Measurements from ENCODE around the gene KHDC3L.

Gene KHDC3L, protein sequence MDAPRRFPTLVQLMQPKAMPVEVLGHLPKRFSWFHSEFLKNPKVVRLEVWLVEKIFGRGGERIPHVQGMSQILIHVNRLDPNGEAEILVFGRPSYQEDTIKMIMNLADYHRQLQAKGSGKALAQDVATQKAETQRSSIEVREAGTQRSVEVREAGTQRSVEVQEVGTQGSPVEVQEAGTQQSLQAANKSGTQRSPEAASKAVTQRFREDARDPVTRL

DNA sequence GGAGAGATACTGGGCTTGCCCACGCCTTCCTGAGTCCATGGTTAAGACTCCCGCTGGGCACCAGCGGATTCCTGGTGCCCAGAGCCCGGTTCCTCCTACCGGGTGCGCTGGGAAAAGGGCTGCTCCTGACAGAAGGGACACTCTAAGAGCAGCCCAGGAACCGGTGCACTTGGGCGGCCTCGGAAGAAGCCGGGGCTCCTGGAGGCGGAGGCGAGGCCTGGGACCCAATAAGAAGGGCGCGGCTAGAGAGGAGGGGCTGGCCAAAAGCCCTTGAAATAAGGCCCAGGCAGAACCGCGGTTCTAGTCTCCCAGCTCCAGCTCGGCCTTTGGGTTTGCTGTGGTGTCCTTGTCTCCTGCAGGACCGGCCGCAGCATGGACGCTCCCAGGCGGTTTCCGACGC is at the start of gene KHDC3L:
TSS of gene KHDC3L (plus strand) at position 301 of the 400 bp plus-strand sequence. CDS start at position 373, 72 bp downstream.
- DNase-seq (ENCODE audit: low read depth): no peak

DNA sequence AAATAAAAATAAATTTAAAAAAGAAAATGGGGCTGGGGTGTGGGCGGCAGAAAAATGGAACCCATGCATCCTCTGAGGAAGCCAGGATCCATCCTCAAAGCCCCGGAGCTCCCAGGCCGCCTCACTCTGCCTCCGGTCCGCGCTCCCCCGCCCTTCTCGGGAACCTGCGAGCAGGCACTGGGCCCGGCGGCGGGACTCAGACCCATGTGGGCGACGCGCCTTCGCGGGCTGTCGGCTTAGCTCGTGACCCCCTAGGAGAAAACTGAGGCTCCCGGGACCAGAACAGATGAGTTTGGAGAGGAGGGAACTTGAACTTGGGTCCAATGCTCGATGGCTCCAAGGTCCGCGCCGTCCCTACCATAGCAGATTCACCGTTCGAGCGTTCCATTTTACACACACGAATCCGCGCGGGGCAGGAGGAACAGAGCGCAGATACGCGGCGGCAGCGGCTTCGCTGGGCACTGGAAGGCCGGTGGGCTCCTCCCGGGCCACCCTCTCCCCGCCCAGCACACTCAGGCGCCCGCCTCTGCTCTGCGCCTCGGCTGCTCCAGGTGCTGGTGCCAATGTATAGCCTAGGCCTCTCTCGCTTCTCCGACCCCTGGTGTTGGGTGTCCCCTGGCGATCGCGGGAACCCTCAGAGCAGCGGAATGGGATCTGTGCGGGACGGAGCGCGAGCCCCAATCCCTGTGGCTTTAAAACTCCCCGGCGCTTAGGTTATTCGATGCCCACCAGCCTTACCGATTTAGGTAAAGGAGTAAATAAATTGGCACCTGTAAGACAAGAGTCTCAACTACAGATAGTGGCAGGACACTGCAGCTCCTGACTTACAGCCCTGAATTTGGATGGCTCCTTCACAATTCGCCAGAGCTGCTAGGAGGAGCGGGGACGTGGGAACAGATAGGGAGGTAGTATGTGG is 47.6 kb upstream of the KHDC3L start:
- DNase-seq (ENCODE audit: low read depth): no peak

DNA sequence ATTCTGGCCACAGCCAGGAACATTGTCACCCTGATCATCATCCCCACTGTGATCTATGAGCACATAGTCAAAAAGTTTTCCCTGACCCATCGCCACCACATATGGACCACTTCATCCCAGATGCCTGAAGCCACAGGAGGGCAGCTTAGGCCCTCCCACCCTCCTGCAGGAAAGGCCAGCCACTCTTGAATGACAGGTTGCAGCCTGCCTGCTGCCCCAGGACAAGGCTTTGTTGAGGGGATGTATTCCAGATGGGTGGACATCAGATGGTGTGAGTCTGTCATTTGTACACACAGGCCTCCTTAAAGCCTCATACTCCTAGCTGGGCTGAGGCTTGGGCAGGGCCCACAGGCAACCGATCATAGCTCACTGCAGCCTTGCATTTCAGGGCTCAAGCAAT is 39.1 kb upstream of the KHDC3L start:
- DNase-seq (ENCODE audit: low read depth): no peak

DNA sequence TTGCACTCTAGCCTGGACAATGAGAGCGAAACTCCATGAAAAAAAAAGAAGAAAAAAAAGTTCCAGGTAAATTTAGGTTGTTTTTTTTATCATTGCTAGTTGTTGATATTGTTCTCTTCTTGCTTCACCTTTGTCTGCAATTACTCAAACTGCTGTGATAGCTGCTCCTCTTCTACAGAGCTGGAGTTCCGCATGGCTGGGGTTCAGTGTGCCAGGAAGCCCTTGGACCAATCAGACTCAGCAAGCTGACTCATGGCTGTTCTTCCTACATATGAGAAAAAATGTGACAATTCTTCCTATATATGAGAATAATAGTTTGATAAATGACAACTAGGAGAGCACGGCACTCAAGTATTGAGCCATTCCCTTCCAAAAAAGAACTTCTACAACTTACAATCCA is 36.8 kb upstream of the KHDC3L start:
- no peak for DNase-seq (ENCODE audit: low read depth)

DNA sequence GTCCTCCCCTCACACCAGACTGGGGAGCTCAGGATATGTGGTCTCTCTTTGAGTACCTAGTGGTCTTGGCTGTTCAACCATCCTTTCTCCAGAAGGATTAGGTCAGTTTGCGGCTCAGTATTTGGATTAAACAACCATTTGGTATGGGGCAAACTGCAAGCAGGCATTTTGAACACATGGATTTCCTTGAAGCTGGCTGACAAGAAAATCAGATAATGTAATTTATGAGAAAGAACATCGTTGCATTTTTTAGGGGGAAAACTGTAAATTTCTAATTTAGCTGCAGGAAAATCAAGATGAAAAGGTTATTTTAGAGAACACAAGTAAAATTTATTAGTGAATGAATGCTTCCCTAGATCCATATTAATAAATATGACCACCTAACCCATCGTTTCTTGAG is 33.7 kb upstream of the KHDC3L start:
- no peak for DNase-seq (ENCODE audit: low read depth)

DNA sequence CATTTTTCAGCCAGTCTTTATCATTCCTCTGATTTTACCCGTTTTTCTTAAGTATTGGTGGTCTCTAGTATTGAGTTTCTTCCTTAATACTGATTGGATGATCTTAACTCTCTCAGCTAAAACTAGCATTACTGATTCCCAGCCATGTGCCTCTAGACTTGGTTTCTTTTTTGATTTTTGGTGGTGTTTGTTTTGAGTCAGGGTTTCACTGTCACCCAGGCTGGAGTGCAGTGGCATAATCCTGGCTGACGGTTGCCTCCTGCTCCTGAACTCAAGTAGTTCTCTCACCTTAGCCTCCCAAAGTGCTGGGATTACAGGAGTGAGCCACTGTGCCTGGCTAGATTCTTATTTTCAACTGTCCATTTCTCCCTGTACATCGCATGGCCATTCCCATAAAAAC is 33.3 kb upstream of the KHDC3L start:
- no peak for DNase-seq (ENCODE audit: low read depth)

DNA sequence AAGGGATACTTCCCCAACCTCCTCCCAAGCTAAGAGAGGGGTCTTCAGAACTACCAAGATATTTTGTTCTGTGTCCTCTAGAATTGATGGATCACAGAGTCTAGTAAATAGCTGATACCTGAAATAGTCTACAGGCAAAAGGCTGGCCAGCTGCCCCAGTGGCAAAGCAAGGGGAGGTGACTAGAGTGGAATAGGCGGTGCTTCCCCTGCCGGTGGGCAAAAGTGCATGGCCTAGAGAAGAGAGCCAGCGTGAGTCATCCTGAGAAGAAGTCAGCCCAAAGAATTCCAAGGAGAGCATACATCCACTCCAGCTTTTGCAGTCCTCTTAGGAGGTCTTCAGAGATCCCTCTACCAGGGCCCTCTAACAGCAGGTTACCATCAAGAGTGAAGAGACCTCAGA is 23.1 kb upstream of the KHDC3L start:
- no peak for DNase-seq (ENCODE audit: low read depth)

DNA sequence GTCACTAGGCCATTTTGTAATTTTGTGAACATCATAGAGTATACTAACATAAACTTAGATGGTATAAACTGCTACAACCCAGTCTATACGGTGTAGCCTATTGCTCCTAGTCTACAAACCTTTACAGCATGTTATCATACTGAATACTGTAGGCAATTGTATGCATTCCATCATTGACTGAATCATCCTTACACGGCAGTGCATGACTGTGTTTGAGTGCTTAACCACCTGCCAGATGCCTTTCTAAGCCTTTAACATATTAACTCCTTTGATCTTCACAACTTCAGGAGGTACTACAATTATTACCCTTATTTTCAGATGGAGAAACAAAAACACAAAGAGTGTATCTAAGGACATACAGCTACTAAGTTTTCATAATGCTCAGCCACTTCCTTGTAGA is 22.4 kb upstream of the KHDC3L start:
- DNase-seq (ENCODE audit: low read depth): no peak

DNA sequence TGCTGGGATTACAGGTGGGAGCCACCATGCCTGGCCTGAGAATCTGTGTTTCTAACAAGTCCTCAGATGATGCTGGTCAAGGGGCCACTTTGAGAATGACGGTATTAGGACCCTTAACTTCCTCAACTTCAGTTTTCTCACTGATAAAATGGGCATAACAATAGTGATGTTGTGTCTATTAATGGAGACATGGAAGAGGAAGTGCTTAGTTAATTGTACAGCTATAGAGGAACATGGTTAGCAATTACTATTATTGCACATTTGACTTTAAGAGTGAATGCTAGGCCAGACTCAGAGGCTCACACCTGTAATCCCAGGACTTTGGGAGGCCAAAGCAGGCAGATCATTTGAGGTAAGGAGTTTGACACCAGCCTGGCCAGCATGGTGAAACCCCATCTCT is 21.1 kb upstream of the KHDC3L start:
- no peak for DNase-seq (ENCODE audit: low read depth)

DNA sequence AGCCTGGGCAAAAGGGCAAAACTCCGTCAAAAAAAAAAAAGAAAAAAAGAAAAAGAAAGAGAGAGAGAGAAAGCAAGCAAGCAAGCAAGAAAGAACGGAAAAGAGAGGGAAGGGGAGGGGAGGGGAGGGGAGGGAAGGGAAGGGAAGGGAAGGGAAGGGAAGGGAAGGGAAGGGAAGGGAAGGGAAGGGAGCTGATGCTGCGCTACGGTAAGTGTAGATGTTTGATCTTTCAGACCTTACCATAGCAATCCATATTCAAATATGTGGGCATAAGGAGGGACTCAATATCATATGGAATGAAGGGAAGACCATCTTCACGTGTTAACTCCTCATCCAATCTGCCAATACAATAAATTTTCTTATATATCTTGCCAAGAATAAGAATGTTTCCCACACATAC is 20.3 kb upstream of the KHDC3L start:
- no peak for DNase-seq (ENCODE audit: low read depth)

DNA sequence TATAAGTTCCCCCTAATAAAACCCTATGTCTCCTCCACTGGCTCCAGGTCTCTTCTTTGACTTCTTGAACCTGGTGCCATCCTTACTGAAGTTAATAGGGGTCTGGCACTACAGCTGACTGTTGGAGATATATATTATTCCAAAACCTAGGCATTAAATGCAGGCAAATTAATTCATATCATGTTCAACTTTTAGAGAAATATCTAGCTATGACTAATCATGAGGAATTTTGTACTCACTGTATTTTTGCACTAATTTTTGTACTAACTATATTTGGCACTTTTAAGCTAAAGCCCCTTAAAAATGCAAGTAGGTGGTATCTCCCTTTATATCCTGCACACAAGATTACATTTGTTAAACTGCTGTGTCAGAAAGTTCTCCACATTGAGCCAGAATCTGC is 19.3 kb upstream of the KHDC3L start:
- DNase-seq (ENCODE audit: low read depth): no peak

DNA sequence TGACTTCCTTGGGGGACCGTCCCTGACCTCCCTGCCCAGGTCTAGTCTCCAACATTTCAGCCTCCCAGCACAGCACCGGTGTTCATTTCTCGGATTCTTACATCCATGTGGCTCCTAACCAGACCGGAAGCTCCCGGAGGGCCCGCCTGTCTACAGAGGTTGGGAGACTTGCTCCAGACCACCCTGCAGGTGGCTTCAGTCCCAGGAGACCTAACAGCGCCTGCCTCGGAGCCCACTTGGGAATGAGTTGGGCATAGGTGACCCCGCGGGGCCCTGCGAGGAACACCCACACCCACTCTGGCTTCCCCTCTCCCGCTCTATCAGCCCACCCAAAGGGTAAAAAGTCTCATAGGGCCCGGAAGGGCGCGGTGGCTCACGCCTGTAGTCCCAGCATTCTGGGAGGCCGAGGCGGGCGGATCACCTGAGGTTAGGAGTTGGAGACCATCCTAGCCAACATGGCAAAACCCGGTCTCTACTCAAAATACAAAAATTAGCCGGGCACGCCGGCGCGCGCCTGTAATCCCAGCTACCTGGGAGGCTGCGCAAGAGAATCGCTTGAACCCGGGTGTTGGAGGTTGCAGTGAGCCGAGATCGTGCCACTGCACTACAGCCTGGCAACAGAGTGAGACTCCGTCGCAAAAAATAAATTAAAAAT is 13.8 kb upstream of the KHDC3L start:
- DNase-seq (ENCODE audit: low read depth): no peak

DNA sequence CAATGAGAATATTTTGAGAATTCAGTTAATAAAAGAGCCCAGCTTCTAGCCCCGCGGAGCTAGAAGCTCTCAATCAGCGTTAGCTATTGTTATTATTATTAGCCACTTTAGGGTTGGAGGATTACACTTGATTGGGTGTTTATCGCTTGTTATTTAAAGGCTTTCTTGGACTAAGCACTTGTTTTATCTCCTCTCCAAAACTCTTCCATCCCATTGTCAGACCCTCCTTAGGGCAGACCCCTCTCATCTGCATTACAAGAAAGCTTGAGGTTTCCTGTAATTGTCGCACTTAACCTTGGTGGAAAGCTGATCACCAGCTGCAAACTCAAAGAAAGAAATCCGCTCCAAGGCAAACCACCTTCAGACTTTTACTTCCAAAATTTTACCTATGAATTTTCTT is 13.1 kb upstream of the KHDC3L start:
- no peak for DNase-seq (ENCODE audit: low read depth)

DNA sequence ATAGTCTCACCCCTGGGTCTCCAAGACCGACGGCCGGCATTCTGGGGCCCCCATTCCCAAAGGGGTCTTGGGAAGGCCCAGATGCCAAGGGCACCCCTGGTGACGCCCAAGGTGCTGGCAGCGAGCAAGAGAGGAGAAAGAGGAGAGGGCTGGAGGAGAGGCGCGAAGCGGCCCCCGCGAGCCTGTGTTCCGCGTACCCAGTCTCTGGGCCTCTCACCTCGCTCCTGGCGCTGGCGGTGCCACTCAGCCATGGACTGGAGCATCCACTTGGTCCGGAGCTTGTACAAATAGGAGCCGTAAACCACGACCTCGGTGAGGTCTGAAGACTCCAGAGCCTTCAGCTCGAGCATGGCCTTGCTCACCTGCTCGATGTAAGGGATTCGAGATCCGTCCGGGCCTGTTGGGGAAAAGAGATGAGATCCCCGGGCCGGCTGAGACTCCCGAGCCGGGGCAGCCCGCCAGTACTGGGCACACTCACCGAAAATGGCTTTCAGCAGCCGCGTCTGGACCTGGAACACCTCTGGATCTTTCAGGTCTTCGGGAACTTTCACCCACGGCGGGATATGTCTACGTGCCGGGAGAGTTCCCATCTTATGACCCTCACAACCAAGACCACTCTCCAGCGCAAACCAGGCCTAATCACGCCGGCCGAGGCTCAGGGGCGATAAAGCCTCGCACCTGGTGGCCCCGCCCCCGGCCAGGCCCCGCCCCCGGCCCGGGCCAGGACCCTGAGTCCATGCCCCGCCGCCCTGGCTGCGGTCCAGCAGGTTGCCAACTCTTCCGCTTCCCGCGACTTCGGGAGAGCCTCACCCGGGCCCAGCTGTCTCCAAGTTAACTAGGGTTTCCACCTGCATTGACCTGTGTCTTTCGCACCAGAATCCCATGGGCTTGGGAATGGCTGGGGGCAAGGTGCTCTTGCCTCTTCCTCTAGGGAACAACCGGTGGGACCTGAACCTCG is 8.5 kb upstream of the KHDC3L start, which contains the start of gene DPPA5:
TSS of gene DPPA5 (minus strand) at position 641 of the 958 bp plus-strand sequence. CDS start at position 590, 51 bp downstream.
- no peak for DNase-seq (ENCODE audit: low read depth)

DNA sequence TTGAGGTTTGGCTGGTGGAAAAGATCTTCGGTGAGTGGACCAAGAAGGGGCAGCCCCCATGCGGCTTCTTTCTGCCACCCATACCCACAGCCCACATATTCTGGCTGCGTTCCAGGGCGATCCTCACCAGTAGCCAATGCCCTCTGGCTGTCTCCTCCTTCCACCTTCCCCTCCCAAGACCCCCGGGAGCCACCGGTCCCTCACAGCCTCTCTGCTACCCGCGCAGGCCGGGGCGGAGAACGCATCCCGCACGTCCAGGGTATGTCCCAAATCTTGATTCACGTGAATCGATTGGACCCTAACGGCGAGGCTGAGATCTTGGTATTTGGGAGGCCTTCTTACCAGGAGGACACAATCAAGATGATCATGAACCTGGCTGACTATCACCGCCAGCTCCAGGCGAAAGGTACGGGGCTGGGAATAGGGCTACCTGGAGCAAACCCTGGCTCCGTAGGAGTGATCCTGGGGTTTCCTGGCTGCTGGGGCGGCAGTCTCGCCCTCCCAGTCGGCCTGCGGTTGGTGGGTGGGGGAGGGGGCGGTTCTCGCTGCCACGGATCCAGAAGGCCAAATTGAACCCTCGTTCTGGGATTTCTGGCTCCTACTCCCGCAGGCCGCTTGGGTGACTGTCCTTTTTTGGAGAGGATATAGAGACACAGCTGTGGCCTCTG is 545 bp downstream of the KHDC3L start:
- no peak for DNase-seq (ENCODE audit: low read depth)

DNA sequence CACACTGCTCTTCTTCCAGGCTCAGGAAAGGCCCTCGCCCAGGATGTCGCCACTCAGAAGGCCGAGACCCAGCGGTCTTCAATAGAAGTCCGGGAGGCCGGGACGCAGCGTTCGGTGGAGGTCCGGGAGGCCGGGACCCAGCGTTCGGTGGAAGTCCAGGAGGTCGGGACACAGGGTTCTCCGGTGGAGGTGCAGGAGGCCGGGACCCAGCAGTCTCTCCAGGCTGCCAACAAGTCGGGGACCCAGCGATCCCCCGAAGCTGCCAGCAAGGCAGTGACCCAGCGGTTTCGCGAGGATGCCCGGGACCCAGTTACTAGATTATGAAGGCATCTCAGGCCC is 1.0 kb downstream of the KHDC3L start:
- no peak for DNase-seq (ENCODE audit: low read depth)

DNA sequence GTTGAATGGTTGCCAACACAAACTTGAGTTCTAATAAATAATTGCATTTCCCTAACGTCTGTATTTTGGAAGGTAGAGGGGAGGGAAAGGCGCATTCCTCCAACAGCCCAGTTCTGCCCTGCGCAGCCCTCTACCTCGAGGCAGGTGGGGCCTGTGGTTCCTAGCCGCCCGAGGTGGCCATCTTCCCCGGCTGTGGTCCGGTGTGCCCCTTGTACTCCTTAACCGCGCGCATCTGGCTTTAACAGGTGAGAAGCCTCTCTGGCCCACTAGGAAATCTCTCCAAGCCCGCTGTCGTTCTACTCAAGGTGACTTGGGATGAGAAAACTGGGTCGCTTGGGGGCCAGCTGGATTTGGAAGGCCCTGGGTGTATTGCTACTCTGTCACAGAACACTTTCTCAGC is 1.7 kb downstream of the KHDC3L start:
- DNase-seq (ENCODE audit: low read depth): no peak

DNA sequence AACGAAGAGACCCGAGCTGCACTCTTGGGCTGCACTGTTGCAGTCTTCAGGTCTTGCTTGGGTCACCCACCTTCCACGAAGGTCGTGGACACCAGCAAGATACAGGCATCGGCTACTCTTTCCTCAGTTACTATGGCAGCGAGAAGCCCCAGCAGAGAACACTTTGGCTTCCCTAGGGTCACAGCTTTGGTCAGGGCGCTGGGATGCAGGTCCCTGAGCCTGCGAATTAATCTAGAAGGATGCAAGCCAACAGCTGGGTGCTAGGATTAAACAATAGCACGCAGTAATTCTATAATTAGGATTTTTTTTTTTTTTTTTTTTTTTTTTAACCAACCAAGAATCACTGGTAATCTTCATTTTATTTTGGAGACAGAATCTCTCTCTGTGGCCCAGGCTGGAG is 2.1 kb downstream of the KHDC3L start:
- DNase-seq (ENCODE audit: low read depth): no peak

DNA sequence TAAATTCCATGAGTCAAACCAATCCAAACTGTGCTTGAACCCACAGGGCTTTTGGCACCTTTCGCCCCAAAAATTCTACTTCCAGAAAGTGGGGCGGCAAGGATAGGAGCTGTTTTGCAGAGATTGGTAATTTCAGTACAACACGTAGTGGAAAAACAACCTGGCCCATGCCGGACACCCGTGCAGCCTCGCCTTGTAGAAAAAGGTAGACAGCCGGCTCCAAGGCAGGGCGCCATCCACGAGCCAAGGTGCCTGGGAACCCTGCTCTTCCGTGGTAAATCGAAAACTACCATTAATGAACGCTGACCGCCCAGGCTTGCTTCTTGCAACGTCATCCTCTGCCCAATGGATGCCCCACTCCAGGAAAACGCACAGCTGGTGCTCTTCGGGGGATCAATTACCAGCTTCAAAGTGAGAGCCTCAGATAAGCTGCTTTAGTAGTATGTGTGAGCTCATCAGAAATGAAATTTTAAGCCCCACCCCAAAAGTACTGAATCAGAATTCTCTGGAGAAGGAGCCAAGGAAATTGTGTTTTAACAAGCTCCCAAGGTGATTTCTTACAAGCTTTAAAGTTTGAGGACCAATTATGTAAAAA is 5.4 kb downstream of the KHDC3L start:
- no peak for DNase-seq (ENCODE audit: low read depth)

DNA sequence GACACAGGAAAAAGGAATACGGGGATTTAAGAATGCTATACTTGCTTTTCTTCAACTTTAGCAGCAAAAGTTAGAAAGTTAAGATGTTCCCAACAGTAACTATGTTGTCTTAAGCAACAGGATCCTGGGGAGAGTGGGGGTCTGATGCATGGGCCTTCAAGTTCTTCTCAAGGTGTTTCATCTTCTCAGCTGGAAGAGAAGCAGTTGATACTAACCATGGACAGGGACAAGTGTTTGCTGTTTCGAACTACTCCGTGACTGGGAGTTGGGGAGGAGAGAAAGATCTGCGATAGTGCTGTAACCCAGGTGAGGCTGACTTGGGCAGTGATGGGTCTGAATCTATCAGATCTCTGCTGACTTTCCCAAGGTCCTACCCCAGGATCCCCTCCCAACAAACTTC is 6.2 kb downstream of the KHDC3L start:
- no peak for DNase-seq (ENCODE audit: low read depth)

DNA sequence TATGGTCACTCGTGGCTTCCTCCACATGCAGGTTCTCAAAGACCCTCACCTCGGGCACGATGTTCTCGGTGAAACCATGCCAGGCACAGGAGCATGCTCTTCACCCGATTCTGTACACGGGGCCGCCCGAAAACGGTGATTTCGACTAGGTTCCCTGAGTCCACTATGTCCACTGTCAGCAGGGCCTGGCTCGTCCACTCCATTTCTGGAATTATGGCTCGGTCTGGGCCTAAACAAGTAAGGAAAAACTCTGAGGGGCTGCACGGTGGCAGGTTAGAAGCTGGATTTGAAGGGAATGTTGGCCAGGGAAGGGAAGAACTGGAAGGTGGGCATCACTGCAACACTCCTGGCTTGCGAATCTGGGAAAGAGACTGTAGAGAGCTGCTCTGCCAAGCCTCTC is 6.7 kb downstream of the KHDC3L start:
- DNase-seq (ENCODE audit: low read depth): no peak

Data from CMK (cell line).